Hematopoietic multipotent progenitor cell treated with erythropoietin and hydrocortisone succinate and interleukin-3 and kit ligand, for 6 days (in vitro differentiated cells): ENCODE data around the gene XRCC3.

Experiments used
- DNase-seq: peaks from one replicate; pipeline ENCODE4 v3.0.0-alpha.2; 2015

The XRCC3 gene

GRCh38 chr14:103705504-103706284, 9.6 kb downstream of the XRCC3 start:
- no peak for DNase-seq

DNA sequence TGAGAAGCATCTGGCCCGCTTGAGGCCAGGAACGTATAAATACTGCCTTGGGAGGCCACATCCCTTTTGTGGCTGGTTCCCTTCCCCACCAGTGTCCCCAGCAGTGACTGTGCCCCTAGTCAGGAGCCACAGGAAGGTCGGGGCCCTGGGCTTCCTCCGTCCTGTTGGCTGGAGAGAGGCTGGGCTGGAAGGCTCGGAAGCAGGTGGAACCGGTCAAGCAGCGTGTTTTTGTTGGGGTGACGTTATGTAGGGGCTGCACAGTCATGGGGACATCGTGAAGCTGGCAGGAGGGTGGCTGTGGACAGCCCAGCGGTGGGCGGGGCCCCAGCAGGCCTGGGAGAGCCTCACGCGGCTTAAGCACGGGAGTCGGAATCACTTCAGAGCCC, 10.1 kb downstream of the XRCC3 start:
- DNase-seq = no peak

- DNase-seq = no peak
Observed at GRCh38 chr14:103704708-103705107, 10.5 kb downstream of the XRCC3 start.

DNA sequence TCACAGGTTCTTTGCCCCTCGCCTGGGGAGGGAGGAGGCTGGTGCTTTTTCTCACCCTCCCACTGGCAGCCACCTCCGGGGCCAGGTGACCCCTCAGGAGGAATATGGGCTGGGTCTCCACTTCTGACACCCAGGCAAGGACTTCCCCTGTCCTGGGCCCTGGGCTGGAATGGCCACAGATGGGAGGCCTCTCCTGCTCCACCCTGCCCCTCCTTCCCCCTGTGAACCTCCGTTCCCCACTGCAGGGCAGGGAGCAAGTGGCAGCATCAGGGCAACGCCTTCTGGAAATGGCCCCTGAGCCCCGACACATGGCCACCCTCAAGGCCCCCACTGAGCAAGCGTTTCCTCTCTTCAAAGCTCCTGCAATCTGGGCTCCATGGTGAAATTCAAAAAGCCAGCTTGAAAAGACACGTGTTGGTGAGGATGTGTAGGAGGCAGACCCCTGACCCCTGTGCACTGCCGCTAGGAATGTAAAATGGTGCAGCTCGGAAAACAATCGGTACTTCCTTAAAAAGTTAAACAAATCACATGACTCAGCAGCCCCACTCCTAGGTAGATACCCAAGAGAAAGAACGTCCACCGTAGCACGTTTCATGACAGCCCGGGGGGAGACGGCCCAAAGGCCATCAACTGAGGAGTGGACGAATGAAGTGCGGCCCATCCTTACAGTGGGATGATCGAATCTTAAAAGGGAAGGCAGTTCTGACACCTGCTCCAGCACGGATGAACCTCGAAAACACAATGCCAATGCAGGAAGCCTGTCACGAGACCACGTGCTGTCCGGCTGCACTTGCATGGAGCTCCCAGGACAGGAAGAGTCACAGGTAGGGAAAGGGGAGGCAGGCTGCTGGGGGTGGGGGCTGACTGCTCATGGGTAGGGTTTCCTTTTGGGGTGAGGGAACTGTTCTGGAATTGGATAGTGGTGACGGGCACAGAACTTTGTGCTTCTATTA, 11.5 kb downstream of the XRCC3 start:
- no peak for DNase-seq

DNA sequence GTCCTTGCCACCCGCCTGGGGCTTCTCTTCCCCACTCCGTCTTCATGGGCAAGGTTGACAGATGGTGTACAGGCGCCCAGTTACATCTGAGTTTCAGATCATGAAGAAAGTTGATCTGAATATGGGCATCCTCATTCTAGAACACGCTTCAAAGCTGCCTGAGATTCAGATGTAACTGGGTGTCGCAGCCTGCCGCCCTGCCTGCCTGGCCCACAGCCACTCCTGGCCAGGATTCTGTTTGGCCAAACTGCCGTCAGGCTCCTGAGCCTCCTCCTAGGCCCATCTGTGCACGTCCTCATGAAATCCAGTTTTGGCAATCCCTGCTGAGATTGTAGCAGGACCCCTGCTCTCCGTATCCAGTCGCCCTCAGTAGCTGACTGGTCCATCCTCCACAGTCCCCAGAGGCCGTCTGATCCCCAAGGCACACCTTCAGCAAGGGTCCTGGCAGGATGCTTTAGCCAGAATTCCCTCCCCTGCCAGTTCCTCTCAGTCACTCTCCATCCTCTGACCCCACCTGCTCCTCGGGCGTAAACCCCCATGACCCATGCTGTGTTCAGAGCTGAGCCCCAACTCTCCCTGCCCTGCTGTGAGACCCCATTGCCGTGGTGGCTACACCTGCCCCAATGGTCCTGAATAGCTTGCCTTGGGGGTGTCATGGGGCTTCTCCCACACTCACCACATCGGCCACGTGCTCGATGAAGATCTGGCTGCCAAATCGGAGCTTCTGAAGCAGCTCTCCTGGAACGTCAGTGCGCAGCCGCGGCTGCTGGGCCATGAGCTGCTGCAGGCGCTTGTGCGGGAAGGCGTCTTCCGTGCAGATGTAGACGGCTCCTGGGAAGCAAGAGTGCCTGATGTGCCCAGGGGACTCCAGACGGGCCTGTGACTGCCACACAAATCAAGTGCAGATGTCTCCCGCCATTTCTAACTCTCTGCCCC, 12.5 kb downstream of the XRCC3 start:
- no peak for DNase-seq

GRCh38 chr14:103702095-103702494, 13.2 kb downstream of the XRCC3 start:
- DNase-seq = no peak

DNA sequence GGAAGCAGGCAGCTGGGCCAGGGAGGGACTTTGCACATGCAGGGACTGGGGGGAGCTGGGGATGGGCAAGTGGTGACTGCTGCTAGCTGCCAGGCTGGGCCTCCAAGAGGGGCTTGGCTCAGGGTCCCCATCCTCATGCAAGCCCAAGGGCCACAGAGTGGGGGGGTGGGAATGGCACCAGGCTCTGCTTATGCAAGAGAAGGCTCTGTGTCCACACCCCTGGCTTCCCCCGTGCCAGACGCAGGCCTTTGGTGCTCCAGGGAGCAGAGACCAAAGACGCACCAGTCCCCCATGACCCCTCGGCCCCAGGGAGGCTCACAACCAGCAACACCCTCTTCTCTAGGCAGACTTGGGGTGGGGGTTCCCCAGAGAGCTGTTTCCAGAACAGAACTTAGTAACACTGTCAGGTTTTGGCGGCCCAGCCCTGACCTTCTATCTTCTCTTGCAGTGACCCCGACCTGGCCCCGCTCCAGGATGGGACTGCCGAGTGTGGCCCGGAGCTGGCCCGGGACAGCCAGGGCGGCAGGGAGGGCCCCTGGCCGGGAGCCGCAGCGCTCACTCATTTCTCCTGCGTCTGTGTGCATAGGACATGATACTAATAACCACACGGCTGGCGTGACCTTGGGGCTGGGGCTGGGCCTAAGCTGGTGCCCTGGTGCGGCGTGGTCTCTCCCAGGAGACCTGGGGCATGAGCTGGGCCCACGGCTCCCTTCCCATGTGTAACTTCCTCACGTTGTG, 14.3 kb downstream of the XRCC3 start:
- no peak for DNase-seq

DNA sequence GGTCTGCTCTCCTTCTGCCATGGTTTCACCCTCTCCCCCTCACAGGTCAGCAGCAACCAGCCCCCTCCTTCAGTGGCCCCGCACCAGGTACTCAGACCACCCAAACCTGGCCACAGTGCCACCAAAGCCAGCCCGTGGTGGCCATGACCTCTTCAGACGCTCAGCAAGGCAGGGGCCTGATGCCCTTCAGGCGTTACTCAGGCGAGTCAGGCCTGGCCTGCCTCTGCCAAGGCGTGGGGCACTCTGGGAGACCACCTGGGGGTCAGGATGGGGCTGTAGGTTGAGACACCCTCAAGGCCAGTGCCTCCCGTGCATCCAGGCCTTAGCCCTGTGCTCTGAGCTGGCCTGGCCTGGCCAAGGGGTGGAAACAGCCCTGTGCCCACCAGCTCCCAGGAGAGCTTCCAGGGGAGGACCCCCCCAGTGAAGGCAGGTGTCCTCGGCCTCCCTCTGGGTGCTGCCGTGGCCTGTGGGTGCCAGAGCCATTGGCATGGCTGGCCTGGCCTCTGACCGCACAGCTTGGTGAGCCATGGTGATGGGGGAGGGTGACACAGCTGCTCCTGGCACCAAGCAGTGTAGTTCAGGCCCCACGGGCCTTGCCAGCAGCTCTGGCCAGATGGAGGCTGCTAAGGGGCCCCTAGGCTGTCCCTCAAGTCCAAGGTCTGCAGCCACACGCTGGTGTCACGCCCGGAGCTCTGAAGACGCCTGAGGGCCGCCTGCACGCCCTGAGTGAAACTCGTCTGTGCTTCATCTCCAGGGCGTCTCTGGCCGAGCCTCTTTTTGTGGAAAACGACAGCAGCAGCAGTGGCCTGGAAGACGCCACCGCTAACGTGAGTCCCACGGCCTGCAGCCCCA, 15.1 kb downstream of the XRCC3 start:
- DNase-seq = no peak

GRCh38 chr14:103699261-103699661, 16.0 kb downstream of the XRCC3 start:
- no peak for DNase-seq

DNA sequence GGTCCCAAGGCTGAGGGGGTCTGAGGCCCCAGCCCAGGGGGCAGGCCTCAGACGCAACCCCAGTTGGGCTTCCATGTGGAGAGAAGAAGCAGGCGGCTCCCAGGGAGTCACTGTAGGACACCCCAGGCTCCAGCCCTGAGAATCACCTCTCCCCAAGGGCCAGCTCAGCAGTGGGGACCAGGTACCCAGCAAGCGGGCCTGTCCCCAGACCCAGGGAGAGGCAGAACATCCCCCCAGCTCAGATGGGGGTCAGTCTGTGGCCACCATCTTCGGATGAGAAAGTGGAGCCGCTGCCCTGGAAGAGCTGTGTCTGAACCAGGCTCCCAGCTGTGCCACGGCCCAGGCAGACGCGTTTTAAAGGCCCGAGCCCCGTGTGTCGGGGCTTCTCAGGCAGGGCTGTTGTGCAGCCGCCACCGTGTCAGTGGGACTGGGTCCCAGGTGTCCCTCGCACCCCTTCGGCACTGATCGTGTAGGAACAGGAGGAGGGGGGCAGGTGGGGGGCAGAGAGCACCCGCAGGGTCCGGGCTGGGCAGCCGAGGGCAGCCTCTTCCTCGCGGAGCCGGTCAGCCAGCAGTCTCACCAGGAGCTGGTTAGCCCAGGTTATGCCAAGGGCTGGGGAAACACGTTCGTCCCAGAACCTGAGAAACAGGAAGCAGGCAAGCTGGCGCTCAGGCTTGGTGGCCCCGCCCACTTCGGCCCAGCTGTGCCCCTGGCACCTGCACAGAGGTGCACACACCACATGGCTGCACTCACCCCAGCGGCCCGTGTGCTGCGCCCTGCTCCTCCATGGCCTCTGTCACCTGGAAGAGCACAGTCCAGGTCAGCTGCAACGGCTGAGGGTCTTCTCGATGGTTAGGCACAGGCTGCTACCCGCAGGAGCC, 16.6 kb downstream of the XRCC3 start:
- DNase-seq = no peak

DNA sequence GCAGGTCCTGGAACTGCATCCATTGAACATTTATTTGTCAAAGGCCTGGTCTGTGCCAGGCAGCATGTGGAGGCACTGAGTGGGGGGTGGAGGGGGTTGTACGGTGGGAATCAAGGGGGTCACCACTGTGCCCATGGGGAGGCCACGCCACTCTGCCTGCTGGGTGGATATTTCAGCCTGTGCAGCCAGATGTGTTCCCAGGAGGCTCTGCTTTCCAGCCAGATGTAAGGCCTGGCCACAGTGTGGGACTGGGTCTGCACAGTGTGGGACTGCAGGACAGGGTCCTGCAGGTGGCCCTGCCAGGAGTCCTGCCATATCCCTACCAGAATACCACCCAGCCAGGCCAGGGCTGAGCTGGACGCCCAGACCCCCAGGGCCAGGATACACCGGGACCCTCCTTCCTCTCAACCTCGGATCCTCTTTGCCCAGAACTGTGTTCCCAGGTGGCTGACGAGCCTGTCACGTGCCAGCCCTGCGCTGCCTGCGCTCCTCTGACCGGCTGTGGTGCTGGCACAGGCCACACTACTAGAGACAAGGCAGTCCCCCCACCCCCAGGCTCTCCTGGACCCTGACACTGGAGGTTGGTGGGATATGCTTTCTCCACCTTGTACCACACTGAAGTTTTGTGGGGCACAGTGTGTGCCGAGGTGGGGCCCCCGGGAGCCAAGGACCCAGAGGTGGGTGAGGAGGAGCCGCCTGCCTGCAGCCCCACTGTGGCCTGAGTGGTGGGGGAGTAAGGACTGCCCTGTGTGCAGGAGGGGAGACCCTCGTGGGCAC, 17.5 kb downstream of the XRCC3 start:
- no peak for DNase-seq

DNA sequence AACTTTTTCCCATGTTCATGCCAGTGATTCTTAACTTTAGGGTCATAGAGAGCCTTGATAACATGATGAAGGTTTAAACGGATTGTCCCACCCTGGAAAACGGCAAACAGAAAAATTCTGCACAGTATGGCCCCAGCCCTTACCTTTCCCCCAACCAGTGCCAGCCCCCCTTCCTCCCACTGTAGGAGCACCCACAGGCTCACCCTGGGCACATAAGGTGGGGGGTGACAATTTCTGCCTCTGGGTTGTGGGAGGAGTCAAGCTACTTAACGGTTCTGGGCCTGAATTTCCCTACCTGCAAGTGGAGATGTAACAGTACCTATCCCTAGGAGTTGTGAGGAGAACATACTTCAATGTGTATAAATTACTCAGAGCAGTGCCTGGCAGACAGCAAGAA, 18.0 kb downstream of the XRCC3 start:
- DNase-seq = no peak

GRCh38 chr14:103696466-103697071, 18.7 kb downstream of the XRCC3 start:
- no peak for DNase-seq

DNA sequence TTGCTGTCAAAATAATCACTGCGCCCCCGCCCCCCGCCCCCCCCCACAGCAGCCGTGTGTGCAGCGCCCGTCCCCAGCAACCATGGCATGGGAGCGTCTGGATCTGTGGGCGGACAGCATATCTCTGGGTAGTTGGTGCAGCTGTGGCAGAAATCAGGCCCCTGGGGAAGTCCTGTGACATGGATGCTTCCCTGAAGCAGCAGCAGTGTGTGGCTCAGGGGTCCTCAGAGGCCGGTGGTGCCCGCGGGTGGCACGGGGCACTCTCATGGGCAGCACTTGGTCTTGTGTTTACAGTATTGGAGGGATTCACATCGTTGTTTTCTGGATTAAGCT, 19.2 kb downstream of the XRCC3 start:
- no peak for DNase-seq

DNA sequence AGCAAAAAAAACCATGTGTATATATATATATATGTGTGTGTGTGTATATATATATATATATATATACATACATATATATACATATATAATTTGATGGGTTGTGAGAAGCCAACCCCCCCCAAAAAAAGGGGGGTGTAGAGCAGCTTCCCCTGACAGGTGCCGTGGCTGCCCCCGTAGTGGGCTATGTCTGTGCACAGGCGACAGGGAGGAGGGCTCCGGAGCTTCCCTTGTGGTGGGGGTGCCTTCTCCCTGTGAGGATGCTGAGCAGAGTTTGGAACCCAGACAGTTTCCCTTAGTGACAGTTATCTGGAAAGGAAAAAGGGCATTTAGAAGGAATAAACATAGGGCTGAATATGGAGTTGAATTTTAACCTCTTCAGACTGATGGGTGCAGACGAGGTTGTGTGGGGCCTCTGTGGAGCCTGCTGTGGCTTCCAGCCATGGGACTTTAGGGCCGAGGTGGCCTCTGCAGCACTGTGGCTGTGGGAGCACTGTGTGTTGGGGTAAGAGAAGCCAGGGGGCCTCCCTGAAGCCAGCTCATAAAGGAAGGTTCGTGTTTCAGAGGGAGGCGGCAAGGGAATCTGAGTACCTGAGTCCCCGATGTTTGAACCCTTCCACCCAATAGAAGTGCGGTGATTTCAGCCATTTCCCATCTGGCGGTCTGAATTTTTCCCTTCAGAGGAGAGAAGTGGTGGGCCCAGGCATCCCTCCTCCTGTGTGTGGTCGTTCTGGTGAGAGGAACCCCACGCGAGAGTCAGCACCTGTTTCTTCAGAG, 19.8 kb downstream of the XRCC3 start:
- no peak for DNase-seq

DNA sequence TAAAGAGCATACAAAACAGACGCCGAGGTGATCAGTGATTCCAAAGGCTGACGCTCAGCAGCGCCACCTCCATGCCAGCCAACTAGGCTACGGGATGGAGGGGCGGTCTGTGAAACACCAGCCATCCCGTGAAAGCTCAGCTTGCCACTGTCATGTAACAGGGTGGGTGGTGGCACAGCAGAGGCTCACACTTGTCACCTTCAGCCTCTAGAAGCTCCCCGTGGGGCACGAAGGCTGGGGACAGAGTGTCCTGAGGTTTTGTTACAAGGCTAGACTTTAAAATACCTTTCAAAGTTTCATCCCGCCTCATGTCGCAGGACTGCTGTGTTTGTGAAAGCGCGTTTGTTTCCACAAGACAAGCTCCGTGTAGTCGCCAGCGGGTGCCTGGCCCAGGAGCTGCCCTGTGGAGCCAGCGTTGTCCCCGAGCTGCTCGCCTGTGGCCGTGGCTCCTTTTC, 20.7 kb downstream of the XRCC3 start:
- DNase-seq = no peak

GRCh38 chr14:103693515-103693914, 21.7 kb downstream of the XRCC3 start:
- no peak for DNase-seq

DNA sequence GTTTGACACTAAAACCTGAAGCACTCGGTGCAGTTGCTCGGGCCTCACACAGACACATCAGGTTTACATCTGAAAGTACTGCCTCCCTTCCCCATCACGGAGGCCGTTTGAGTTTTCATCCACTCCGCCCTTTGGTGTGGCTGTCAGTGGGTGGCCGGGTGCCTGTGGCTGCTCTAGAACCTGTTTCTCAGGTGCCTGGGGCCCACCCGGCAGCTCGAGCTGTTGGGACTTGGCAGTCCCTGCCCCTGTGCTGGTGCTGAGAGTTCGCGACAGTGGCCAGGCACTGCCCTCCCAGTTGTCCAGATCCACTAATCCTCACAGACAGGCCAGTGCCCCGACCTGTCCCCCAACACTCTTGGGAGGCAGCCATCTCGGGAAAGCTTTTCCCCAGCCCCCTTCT, 22.4 kb downstream of the XRCC3 start:
- DNase-seq = no peak
